Thoracic aorta endothelial cell (primary cell): ENCODE measurements around the gene ROBO1. TPM values are rescaled to one million over a fixed set of nuclear protein-coding genes. Genes with fewer than 3 reads are reported as not detected.

Experiments
- small RNA-seq: library from RNA; depleted of rRNA; stranded (forward); fragments of <200 nt; gene quantifications from one replicate; pipeline ENCODE3, GENCODE V24; 2012
- total RNA-seq: library from RNA; depleted of rRNA; stranded (reverse); fragments of >200 nt; gene quantifications from 2 replicates; pipeline ENCODE4 v1.2.3, GENCODE V29; 2012

ROBO1 gene
- 13.3 and 20.9 TPM in 2 replicates for total RNA-seq

DNA sequence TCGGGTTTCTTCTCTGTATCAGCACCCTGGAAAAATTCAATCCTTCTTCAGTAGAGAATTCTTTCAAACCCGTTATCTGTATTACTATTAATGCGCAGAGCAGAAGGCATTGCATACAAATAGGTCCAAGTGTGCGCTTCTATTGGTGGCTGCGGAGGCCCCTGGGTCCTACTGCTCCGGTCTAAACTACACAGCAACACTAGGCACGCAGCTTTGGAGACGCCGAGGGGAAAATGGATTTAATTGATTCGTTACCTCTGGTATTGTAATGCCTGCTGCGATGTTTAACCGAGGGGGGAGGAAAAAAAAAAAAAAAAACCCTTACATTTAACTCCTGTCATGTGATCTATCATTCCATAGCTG lies at the start of gene ROBO1:
Gene ROBO1, minus strand, starts transcription at position 94 of the 363 bp plus-strand sequence.

Small RNA genes lying within 50 kb of the gene (small RNA-seq; reads per million reads assigned to genes)
- gene MIR3923 (not detected), gene RN7SL751P (not detected)
